Chondrocyte (in vitro differentiated cells): ENCODE results near the gene OGFOD2. TPM values are rescaled to one million over a fixed set of nuclear protein-coding genes. Genes with fewer than 3 reads are reported as not detected.

Source experiments
- DNase-seq: peaks from one replicate; pipeline ENCODE4 v3.0.0; 2021; ENCODE audit warnings: mixed read lengths, low spot score
- H3K27ac Mint-ChIP-seq: one replicate; pipeline ENCODE4 v1.8.0; 2021; ENCODE audit warnings: mild to moderate bottlenecking, moderate library complexity, mixed read lengths; ENCODE audit not compliant: unreplicated experiment
- H3K27me3 Mint-ChIP-seq: 2 replicates; pipeline ENCODE4 v1.8.0; 2021; ENCODE audit warnings: low read depth, mixed read lengths
- H3K36me3 Mint-ChIP-seq: 2 replicates; pipeline ENCODE4 v1.8.0; 2021; ENCODE audit warnings: low read depth, mixed read lengths
- H3K4me1 Mint-ChIP-seq: 2 replicates; pipeline ENCODE4 v1.8.0; 2021; ENCODE audit warnings: low read depth, mild to moderate bottlenecking, mixed read lengths
- H3K4me3 Mint-ChIP-seq: one replicate; pipeline ENCODE4 v1.8.0; 2021; ENCODE audit warnings: mild to moderate bottlenecking, moderate library complexity, mixed read lengths; ENCODE audit not compliant: unreplicated experiment
- H3K9me3 Mint-ChIP-seq: 2 replicates; pipeline ENCODE4 v1.8.0; 2021; ENCODE audit warnings: low read depth, mixed read lengths
- CTCF ChIP-seq: fragments of 200-600 bp; sonication (generic); IDR thresholded peaks from 2 replicates; pipeline ENCODE4 v1.5.0; 2021; ENCODE audit warnings: antibody characterized with exemption, mild to moderate bottlenecking, moderate library complexity
- total RNA-seq: library from RNA; stranded (reverse); gene quantifications from 3 replicates; pipeline ENCODE4 v1.2.1, GENCODE V29; 2021

OGFOD2 gene
- total RNA-seq, 1 donor from 2014 or later, result 12.0 TPM

GRCh38 chr12:122942637-122943036 lies 32.4 kb upstream of the OGFOD2 start:
- Mint-ChIP-seq H3K36me3 (peaks cover 2% of the 10 kb centered on the region), H3K4me3 (no peak overlapping the region), H3K27me3 (no peaks in the 10 kb centered on the region), H3K27ac (no peak overlapping the region), H3K9me3 (no peaks in the 10 kb centered on the region), H3K4me1 (peaks cover 55% of the 10 kb centered on the region)
- no peak for TF ChIP-seq CTCF
- DNase-seq, result no peak

- TF ChIP-seq CTCF, result no peak
- Mint-ChIP-seq H3K4me3 (no peak overlapping the region), H3K9me3 (no peaks in the 10 kb centered on the region), H3K27me3 (no peaks in the 10 kb centered on the region), H3K27ac (peak overlapping the region; percentile 74), H3K4me1 (peaks cover 59% of the 10 kb centered on the region), H3K36me3 (no peaks in the 10 kb centered on the region)
- no peak for DNase-seq
Observed at GRCh38 chr12:122943196-122943595, 31.8 kb upstream of the OGFOD2 start.

GRCh38 chr12:122944605-122945592 lies 30.1 kb upstream of the OGFOD2 start:
- Mint-ChIP-seq H3K36me3 (peaks cover 1% of the 10 kb centered on the region), H3K27ac (peak overlapping the region; percentile 65), H3K4me3 (no peak overlapping the region), H3K9me3 (no peaks in the 10 kb centered on the region), H3K4me1 (peaks cover 60% of the 10 kb centered on the region), H3K27me3 (no peaks in the 10 kb centered on the region)
- TF ChIP-seq CTCF, result no peak
- no peak for DNase-seq

- Mint-ChIP-seq H3K27me3 (no peaks in the 10 kb centered on the region), H3K36me3 (peaks cover 1% of the 10 kb centered on the region), H3K4me1 (peaks cover 56% of the 10 kb centered on the region), H3K9me3 (no peaks in the 10 kb centered on the region), H3K4me3 (no peak overlapping the region), H3K27ac (peak overlapping the region; percentile 99)
- peak; percentile 75 for TF ChIP-seq CTCF
- DNase-seq, result peak; percentile 98
Observed at GRCh38 chr12:122946690-122947341, 28.2 kb upstream of the OGFOD2 start.

GRCh38 chr12:122947352-122947792 lies 27.7 kb upstream of the OGFOD2 start:
- Mint-ChIP-seq H3K36me3 (peaks cover 1% of the 10 kb centered on the region), H3K27me3 (no peaks in the 10 kb centered on the region), H3K27ac (peak overlapping the region; percentile 99), H3K4me3 (no peak overlapping the region), H3K4me1 (peaks cover 58% of the 10 kb centered on the region), H3K9me3 (no peaks in the 10 kb centered on the region)
- no peak for TF ChIP-seq CTCF
- no peak for DNase-seq
